Measurements from ENCODE around the gene TMEM59L.
"Not testable (repeated sequence)": the region's sequence is repeated elsewhere in the genome, so short reads cannot be mapped to it uniquely, and the experiment has no call there.

The TMEM59L gene

GRCh38 chr19:18612772-18613588 lies at the start of gene TMEM59L:
Gene TMEM59L, plus strand, starts transcription at chr19:18612870. Its CDS starts 89 bp downstream, at chr19:18612959.
- peak; percentile 42 for DNase-seq (ENCODE audit: low read depth)

GRCh38 chr19:18566953-18567352 lies 45.7 kb upstream of the TMEM59L start:
- no peak for DNase-seq (ENCODE audit: low read depth)

GRCh38 chr19:18568367-18568766 lies 44.3 kb upstream of the TMEM59L start:
- no peak for DNase-seq (ENCODE audit: low read depth)

- peak; percentile 97 for DNase-seq (ENCODE audit: low read depth)
These were observed 40.9 kb upstream of the TMEM59L start, which contains the start of gene UBA52 for GRCh38 chr19:18571564-18572344. Gene UBA52, plus strand, starts transcription at chr19:18571857. Its CDS starts 1,444 bp downstream, at chr19:18573301.

- no peak for DNase-seq (ENCODE audit: low read depth)
These were observed 37.9 kb upstream of the TMEM59L start for GRCh38 chr19:18574691-18575291.

GRCh38 chr19:18576383-18576782 lies 36.3 kb upstream of the TMEM59L start:
- DNase-seq (ENCODE audit: low read depth) = no peak

GRCh38 chr19:18577365-18577914 lies 35.2 kb upstream of the TMEM59L start:
- DNase-seq (ENCODE audit: low read depth) = no peak

- DNase-seq (ENCODE audit: low read depth) = no peak
These were observed 32.4 kb upstream of the TMEM59L start for GRCh38 chr19:18580311-18580710.

- DNase-seq (ENCODE audit: low read depth) = no peak
These were observed 26.4 kb upstream of the TMEM59L start for GRCh38 chr19:18586306-18586705.

- DNase-seq (ENCODE audit: low read depth) = no peak
These were observed 25.1 kb upstream of the TMEM59L start for GRCh38 chr19:18587561-18587960.

GRCh38 chr19:18587962-18588610 lies 24.6 kb upstream of the TMEM59L start:
- DNase-seq (ENCODE audit: low read depth) = no peak

- DNase-seq (ENCODE audit: low read depth) = peak; percentile 87
These were observed 23.9 kb upstream of the TMEM59L start, which contains the start of gene REX1BD for GRCh38 chr19:18588611-18589379. Gene REX1BD, plus strand, starts transcription at chr19:18588798. Its CDS starts 4 bp downstream, at chr19:18588802.

GRCh38 chr19:18589380-18590272 lies 23.0 kb upstream of the TMEM59L start:
- no peak for DNase-seq (ENCODE audit: low read depth)

- no peak for DNase-seq (ENCODE audit: low read depth)
These were observed 22.1 kb upstream of the TMEM59L start for GRCh38 chr19:18590273-18591272.

GRCh38 chr19:18591735-18592385 lies 20.8 kb upstream of the TMEM59L start:
- no peak for DNase-seq (ENCODE audit: low read depth)

- not testable (repeated sequence) for DNase-seq (ENCODE audit: low read depth)
These were observed 19.9 kb upstream of the TMEM59L start for GRCh38 chr19:18592732-18593131.

- DNase-seq (ENCODE audit: low read depth) = no peak
These were observed 19.1 kb upstream of the TMEM59L start for GRCh38 chr19:18593367-18594095.
